AG09309 (cell line): ENCODE data around the gene ST6GAL1.

Source experiments
- DNase-seq: peaks from one replicate; pipeline ENCODE4 v3.0.0-alpha.2; 2010; ENCODE audit warnings: low read depth
- H3K4me3 ChIP-seq: 2 replicates; pipeline ENCODE4 v1.5.1; 2011; ENCODE audit warnings: mild to moderate bottlenecking, low read depth, low read length, moderate library complexity; ENCODE audit not compliant: control insufficient read depth
- TF ChIP-seq, protein P1 (sequence below): IDR thresholded peaks from 2 replicates; pipeline ENCODE4 v1.5.1; 2011; ENCODE audit warnings: mild to moderate bottlenecking, low read depth, low read length, inconsistent platforms; ENCODE audit not compliant: insufficient read depth, control insufficient read depth; ENCODE audit errors: missing control alignments

Gene ST6GAL1

DNA sequence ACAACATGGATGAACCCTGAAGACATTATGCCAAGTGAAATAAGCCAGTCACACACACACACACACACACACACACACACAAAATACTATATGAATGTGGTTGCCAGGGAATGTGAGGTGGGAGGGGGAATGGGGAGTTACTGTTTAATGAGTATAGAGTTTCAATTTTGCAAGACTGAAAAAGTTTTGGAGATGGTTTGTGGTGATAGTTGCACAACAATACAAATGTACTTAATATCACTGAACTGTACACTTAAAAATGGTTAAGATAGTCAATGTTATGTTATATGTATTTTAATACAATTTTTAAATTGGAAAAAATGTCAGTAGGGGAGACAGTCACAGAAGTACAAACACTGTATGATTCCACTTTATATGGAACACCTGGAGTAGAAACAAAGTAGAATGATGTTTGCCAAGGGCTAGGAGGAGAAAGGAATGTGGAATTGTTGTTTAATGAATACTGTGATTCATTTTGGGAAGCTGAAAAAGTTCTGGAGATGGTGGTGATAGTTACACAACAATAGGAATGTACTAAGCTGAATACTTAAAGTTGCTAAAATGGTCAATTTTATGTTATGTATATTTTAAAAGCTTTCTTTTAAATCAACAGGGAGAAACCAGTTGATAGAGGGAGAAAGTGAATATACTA lies 132.3 kb downstream of the ST6GAL1 start:
- no peak overlapping the region for H3K4me3 ChIP-seq
- TF ChIP-seq, protein P1, sequence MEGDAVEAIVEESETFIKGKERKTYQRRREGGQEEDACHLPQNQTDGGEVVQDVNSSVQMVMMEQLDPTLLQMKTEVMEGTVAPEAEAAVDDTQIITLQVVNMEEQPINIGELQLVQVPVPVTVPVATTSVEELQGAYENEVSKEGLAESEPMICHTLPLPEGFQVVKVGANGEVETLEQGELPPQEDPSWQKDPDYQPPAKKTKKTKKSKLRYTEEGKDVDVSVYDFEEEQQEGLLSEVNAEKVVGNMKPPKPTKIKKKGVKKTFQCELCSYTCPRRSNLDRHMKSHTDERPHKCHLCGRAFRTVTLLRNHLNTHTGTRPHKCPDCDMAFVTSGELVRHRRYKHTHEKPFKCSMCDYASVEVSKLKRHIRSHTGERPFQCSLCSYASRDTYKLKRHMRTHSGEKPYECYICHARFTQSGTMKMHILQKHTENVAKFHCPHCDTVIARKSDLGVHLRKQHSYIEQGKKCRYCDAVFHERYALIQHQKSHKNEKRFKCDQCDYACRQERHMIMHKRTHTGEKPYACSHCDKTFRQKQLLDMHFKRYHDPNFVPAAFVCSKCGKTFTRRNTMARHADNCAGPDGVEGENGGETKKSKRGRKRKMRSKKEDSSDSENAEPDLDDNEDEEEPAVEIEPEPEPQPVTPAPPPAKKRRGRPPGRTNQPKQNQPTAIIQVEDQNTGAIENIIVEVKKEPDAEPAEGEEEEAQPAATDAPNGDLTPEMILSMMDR, result no peak
- peak; percentile 61 for DNase-seq

DNA sequence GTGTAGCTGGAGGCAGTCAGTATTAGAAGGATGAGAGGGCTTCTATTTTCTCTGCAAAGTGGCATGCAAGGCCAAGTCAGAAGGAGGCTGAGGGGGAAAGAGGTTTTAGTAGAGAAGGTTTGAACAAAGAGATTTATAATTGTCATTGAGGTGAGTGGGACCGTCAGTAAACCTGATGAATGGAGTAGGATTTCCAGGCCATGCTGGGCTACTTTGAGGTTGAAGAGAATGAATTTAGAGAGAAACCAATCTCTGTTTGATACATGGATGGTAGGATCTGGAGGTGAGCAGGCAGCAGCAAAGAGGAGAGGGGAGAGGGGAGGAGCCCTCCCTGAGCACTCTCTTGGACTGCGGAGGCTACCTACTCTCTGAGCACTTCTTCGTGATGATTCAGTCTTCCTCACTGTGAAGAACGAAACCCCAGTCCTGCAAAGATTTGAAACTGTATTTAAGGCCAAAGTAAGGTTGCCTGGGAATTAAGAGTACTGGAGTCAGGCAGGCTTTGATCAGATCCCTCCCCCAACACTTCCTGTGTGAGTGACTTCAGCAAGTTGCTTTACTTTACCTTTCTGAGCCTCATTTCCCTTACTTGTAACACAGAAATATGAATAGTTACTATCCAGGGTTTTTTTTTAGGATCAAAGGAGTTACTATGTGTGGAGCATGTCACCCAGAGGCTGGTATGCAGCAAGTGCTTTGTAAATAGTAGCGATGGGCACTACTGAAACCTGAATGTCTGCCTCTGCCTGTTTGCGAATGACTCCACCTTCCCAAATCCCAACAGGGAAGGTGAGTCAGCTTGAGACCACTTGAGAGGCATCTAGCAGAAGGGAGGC lies 133.2 kb downstream of the ST6GAL1 start:
- TF ChIP-seq, protein P1, result no peak
- no peak for DNase-seq
- no peak overlapping the region for H3K4me3 ChIP-seq

DNA sequence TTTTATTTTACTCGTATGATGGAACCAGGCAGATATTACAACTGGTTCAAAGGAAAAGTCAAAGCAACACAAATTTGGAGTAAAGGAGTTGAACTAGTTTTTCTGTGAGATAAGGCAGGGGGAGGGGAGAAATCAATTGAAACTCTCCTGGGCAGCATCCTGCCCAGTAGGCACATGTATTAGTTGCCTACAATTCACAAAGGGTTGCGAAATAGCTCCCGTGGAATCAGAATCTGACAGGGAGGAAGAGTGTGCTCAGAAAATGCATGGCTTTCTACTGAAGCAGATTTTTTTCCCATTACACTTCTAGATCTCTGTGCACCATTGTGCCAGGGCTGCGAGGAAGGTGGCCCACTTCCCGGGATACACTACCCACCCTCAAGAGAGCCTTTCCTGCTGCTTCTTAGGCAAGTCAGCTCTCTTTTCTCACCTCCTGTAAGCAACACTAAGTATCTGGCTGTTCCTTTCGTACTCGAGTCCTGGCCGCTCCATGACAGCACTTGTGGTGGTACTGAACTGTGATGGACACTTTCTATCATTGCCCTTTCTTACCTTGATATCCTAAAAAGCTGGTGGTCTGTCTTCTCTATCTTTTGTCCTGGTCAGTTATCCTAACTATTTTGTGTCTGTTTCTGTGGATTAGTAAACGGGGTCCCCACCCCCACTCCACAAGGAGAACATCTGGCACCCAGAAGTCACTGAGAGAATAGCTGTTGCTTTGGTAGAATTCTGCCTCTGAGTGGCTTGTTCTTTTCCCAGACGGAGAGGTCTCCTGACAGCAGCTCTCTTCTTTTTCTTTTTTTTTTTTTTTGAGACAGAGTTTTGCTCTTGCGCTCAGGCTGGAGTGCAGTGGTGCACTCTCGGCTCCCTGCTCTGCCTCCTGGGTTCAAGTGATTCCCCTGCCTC lies 134.1 kb downstream of the ST6GAL1 start:
- H3K4me3 ChIP-seq, result no peak overlapping the region
- TF ChIP-seq, protein P1, result no peak
- no peak for DNase-seq

DNA sequence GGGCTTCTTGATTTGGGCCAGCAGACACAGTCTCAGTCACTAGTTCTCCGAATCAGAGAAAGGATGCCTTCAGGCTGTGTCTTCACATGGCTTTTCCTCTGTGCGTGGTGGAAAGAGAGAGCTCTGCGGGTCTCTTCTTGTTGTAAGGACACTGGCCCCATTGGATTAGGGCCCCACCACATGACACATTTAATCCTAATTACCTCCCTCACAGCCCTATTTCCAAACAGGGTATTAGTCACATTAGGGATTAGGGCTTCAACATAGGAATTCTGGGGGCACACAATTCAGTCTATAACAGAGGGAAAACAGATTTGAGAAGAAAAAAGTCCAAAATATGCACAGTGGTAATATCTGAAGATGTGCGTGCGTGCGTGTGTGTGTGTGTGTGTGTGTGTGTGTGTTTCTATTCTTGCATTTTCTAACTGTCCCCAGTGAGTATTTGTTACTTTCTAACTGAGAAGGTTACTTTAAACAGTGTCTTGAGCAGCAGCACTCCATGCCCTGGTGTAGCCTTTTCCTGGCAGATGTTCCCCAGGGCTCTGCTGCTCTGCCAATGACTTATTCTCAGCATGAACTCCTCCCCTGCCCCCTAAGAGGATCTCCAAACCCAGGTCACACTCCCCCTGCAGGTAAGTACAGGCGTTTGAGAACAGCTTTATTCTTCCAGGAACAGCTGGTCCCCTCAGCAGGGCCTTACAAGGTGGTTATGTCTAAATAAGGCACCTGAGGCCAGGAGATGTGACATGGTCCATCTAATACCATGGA lies 136.1 kb downstream of the ST6GAL1 start:
- TF ChIP-seq, protein P1, result peak; percentile 10
- no peak overlapping the region for H3K4me3 ChIP-seq
- DNase-seq, result no peak

DNA sequence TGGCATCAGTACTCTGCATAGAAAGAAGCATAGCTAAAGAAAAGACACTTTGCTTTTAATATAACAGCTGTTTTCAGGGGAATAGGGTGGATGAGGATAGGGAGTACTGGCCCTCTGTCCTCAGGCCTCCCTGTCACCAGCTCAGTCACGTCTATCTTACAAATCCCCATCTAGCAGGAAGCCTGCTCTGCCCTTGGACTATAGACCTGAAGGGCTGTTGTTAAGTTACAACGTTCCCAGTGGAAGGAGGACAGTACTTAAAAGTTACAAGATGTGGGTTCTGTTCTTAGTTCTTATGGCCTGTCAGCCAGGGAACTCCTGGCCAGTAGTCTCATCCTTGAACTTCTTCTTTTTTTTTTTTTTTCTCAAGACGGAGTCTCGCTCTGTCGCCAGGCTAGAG lies 138.5 kb downstream of the ST6GAL1 start:
- no peak for DNase-seq
- TF ChIP-seq, protein P1, result no peak
- no peak overlapping the region for H3K4me3 ChIP-seq
